Occipital lobe (tissue), 2 donors: Measurements from ENCODE around the gene PCED1A. TPM values are rescaled to one million over a fixed set of nuclear protein-coding genes. Genes with fewer than 3 reads are reported as not detected.
"Not testable (repeated sequence)": the region's sequence is repeated elsewhere in the genome, so short reads cannot be mapped to it uniquely, and the experiment has no call there.

Experiments used
- DNase-seq: peaks from one replicate; lab custom pipeline; 2025; lab: John Stamatoyannopoulos, UW
- total RNA-seq: library from RNA; depleted of rRNA; stranded (reverse); fragments of >200 nt; gene quantifications from one replicate; pipeline ENCODE4 v1.2.3, GENCODE V29; 2014

PCED1A gene
- total RNA-seq, 1 donor from 2014 or later: 22.0 TPM

GRCh38 chr20:2865630-2866029 lies 25.2 kb upstream of the PCED1A start:
- DNase-seq: no peak

- no peak for DNase-seq
These were observed 24.6 kb upstream of the PCED1A start for GRCh38 chr20:2865101-2865500.

GRCh38 chr20:2864626-2865025 lies 24.2 kb upstream of the PCED1A start:
- no peak for DNase-seq

- DNase-seq: no peak
These were observed 19.1 kb upstream of the PCED1A start for GRCh38 chr20:2859330-2860121.

DNA sequence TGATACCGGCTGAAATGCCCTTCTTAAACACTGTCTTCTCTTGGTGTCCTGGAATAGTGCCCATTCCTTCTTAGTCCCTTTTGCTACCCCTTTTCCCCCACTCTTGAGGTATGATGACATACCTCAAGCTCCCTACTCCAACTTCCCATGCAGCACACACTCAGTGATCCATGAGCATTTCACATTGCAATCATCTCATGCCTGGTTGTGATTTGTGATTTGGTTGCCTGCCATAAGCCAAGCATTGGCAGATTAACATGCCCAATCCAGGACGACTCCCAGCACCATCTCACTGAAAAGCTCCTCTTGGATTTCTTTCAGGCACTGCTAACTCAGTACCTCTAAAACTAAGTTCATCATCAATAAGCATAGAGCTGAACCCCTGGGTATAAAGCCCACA lies 18.1 kb upstream of the PCED1A start:
- no peak for DNase-seq

DNA sequence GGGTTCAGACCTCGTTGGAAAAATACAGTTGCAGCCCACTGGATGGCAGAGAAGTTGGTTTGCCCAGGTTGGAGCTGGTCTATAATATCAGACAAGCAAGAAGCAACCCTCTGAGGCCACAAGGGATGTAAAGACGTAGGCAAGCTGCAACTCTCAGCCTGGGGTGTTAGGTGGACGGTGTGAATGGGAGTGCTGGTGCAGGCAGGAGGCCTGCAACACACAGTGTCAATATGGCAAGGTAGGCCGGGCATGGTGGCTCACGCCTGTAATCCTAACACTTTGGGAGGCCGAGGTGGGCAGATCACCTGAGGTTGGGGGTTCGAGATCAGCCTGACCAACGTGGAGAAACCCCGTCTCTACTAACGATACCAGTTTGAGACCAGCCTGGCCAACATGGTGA lies 10.6 kb upstream of the PCED1A start:
- DNase-seq: no peak

- no peak for DNase-seq
These were observed 9.1 kb upstream of the PCED1A start for GRCh38 chr20:2849529-2849928.

DNA sequence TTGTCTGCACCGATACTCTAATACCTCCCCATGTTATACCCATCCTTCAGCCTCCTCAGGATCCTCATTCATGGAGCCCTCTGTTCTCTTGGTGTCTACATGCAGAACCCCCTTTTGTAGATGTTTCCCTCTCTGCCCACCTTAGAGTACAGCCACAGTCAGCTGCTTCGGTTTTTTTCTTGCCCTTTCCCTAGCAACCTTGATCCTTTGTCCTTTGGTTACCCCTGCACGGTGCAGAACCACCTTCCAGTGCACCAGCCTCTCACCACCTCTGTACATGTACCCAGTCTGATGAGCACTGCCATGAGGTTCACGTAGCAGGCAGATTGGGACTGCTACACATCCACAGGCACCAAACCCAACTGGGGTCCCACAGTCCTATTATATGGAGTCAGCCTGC lies 7.3 kb upstream of the PCED1A start:
- DNase-seq: no peak

- no peak for DNase-seq
These were observed 6.2 kb upstream of the PCED1A start for GRCh38 chr20:2846698-2847097.

GRCh38 chr20:2845607-2846006 lies 5.2 kb upstream of the PCED1A start:
- DNase-seq: no peak

DNA sequence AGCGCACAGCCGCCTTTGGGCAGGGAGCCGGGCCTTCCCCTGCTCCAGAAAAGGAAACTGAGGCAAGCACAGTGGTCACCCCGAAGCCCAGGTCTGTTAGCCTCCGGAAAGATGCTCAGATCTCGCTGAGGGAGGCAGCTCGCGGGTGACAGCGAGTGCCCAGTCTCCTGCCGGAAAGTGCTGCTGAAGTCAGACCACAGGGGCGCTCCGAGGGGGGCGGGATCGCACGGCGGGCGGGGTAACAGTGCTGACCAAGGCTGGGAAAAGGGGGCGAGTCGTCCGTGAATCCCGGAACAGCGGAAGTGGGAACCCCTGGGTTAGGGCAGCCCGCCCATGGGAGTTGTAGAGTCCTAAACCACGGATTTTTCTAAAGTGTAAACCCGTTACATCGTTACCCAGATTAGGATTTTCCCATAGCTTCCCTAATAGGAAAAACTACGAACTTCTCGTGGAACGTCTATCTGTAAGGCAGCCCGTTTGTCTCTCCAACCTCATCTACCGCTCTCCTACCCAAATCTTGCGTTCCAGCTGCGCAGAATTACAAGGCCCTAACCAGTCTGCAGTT lies 594 bp upstream of the PCED1A start:
- DNase-seq: peak; percentile 60

DNA sequence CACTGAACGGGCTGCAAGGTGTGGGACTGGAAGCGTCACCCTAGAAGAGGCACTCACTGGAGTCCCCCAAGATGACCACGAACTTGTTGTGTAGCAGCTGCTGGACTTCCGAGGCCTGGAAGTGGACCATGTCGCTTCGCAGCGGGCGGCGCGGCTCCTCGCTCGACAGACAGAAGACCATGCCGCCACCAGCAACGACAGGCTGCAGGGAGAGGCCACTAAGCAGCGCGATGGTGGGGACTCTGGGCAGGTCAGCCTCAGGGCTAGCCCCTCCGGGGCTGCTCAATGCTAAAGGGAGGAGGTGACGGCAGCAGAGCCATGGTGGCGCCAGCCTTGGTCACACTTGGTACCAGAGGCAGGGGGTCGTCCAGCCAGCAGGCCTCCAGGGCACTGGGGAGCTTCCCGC lies 720 bp downstream of the PCED1A start:
- no peak for DNase-seq

DNA sequence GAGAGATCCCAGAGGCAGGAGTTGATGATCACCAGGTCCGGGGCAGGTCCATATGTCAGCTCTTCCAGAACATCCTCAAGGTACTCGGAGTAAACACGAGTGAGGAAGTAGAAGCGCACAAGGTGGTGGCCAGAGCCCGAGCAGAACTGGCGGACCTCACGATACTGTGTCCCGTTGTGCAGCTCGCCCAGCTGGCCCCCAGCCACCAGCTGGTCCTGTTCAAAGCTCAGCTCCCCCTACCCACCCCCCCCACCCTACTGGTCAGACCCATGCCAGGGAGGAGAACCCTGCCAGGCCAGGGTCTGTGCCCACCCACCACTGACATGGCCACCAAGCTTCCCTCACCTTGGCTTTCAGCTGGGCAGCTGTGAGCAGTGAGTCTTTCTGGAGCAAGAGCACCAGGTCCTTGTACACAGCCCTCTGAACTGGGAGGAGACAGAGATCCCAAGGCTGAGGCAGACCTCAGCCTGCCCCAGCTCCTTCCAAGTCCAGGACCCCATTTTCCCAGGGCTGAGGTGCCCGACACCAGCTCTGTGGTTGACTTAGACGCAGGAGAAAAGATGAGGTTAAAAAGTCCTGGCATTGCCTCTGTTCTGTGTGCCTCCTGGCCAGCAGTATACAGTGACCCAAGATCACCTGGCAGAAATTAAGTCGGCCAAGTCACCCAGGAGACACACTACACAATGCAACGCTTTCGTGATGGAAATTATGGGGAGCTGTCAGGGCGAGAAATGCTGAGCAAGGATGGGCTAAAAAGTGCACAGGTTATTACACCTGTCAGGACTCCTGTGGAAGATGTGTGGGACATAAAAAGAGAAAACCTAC lies 1.4 kb downstream of the PCED1A start:
- DNase-seq: no peak

GRCh38 chr20:2838170-2838797 lies 2.2 kb downstream of the PCED1A start:
- no peak for DNase-seq

GRCh38 chr20:2837221-2837960 lies 3.1 kb downstream of the PCED1A start:
- DNase-seq: no peak

DNA sequence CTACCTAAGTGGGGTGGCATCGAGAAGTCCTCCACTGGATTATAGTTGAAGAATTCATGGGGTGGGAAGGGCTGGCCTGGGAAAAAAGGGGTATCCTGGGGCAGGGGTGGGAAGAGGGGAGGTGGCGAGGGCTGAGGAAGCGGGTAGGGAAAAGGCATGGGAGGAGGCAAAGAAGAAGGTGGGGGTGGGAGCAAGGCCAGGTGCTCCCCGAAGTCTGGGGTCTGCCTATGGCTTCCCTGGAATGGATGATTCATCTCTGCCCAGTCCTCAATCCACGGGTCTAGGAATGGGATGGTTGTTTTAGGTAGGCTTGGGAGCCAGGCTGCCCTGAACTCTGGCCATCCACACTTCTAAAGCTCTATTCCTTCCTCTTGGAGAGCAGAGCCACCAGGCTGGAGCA lies 4.4 kb downstream of the PCED1A start:
- no peak for DNase-seq

DNA sequence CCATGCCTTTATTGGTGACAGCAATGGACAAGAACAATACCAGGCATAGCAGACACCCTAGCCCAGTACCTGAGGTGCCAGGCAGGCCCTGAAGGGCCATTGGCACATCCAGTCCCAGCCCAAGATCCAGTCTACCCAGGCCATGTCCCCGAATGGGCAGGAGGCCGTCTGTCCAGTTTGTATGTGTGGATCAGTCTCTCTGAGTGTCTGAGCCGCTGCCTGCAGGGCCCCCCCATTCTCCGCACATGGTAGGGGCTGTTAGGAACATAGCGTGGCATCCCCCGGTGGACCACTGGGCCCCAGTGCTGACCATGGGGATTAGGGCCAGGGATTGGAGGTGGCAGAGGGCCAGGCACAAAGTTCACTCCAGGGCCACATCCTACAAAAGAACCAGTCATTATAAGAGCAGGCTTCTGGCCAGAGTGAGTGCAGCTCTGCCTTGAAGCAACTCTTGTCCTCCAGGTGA lies 5.1 kb downstream of the PCED1A start:
- no peak for DNase-seq

DNA sequence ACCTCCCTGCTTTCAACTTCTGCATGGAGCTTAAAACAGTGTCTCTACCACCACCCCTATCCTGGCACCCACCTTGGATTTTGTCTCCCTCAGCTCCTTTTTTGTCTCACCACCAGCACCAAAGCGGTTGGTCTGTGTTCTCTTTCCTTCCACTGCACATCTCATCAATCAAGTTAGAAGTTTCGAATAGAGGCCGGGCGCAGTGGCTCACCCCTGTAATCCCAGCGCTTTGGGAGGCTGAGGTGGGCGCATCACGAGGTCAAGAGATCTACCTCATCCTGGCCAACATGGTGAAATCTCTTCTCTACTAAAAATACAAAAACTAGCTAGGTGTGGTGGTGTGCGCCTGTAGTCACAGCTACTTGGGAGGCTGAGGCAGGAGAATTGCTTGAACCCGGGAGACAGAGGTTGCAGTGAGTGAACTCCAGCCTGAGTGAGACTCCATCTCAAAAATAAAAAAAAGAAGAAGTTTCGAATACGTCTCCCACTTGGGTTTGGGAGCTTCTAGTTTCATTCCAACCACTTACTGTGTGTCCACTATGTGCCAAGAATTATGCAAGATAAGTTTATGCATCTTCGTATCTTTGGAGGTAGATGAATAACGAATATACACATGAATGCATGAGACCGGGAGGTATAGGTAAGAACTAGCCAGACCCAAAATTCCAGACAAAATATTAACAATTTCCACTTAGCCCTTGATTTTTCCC lies 5.9 kb downstream of the PCED1A start:
- DNase-seq: no peak

DNA sequence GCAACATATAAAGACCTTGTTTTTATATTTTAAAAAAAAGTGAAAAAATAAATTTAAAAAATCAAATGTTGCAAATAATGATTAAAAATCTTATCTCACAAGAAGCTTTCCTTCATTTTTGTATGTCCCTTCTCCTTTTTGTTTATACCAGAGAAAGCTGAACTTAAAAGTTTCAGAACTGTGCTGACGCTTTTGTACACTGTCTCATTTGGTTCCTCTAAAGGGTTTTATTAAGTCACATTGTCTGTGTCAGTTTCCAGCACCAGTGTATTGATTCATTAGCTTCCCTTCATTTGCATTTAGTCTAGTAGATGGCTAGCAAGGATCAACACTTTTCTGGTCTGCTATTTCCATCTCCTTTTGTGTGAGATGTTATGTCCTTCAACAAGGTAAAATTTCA lies 6.7 kb downstream of the PCED1A start:
- DNase-seq: no peak

DNA sequence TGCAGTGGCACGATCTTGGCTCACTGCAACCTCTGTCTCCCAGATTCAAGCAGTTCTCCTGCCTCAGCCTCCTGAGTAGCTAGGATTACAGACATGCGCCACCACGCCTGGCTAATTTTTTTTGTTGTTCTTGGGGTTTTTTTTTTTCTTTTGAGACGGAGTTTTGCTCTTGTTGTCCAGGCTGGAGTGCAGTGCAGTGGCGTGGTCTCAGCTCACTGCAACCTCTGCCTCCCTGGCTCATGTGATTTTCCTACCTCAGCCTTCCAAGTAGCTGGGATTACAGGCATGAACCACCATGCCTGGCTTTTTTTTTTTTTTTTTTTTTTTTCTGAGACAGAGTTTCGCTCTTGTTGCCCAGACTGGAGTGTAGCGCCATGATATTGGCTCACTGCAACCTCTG lies 9.2 kb downstream of the PCED1A start:
- not testable (repeated sequence) for DNase-seq

DNA sequence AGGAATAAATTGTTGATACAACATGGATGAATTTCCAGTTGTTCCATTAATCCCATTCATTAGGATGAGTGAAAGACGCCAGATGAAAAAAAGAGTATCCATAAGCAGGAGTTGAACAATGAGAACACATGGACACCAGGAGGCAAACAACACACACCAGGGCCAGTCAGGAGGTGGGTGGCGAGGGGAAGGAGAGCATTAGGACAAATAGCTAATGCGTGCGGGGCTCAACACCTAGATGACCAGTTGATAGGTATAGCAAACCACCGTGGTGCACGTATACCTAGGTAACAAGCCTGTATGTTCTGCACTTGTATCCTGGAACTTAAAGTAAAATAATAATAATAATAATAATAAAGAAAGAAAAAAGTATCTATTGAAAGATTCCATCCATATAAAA lies 11.1 kb downstream of the PCED1A start:
- DNase-seq: no peak
